HFF-Myc (cell line): Measurements from ENCODE around the gene LORICRIN.

ENCODE experiments used
- DNase-seq: peaks from one replicate; pipeline ENCODE4 v3.0.0-alpha.2; 2011; ENCODE audit warnings: low read depth; ENCODE audit errors: extremely low read depth
- H3K4me3 ChIP-seq: replicated peaks from 2 replicates; pipeline ENCODE4 v1.5.1; 2011; ENCODE audit warnings: low read depth, mild to moderate bottlenecking, control low read depth, low read length
- CTCF ChIP-seq: IDR thresholded peaks from 2 replicates; pipeline ENCODE4 v1.5.1; 2012; ENCODE audit warnings: mild to moderate bottlenecking, low read depth, low read length, control low read depth; ENCODE audit errors: missing control alignments

LORICRIN gene, protein sequence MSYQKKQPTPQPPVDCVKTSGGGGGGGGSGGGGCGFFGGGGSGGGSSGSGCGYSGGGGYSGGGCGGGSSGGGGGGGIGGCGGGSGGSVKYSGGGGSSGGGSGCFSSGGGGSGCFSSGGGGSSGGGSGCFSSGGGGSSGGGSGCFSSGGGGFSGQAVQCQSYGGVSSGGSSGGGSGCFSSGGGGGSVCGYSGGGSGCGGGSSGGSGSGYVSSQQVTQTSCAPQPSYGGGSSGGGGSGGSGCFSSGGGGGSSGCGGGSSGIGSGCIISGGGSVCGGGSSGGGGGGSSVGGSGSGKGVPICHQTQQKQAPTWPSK

GRCh38 chr1:153259387-153259786, at the start of gene LORICRIN:
Gene LORICRIN, plus strand, starts transcription at chr1:153259687. Its CDS starts 1,263 bp downstream, at chr1:153260950.
- DNase-seq, result no peak
- H3K4me3 ChIP-seq, result no peak within 1 kb of the TSS
- TF ChIP-seq CTCF, result no peak

DNA sequence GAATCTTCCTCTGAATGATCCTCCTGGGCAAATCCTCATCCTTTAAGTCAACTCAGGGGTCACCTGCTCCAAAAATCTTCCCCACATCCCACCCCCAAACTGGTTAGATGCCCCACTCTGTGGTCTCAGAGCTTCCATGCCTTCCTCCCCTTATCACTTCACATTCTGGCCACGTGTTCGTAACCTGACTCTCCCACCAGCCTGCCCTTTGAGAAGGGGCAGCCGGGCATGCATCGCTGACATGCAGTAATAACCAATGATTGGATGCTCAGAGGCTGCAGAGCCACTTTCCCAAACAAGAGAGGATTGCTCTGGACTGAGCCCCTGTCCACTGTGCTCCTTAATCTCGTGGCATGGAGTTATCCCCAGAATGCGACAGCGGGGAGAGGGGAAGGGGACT, 49.3 kb upstream of the LORICRIN start:
- DNase-seq, result no peak
- no peak for TF ChIP-seq CTCF
- H3K4me3 ChIP-seq, result no peak overlapping the region

DNA sequence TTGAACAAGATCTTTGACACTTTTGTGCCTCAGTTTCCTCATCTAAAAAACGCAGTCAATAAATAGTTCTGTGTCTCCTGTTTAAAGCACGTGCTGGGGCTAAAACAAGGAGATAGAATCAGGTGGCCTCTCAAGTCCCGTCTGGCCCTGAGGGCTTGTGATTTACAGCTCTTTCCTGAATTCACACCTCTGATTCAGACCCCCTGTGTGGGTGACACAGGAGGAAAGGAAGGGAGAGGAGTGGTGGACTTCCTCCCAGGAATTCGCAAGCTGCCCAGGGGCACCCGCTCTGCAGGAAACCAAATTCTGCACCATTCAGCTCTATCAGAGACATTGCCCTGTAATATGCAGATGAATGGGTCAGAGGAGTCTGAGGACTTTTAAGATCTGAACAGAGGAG, 47.3 kb upstream of the LORICRIN start:
- no peak for TF ChIP-seq CTCF
- H3K4me3 ChIP-seq, result no peak overlapping the region
- DNase-seq, result no peak

DNA sequence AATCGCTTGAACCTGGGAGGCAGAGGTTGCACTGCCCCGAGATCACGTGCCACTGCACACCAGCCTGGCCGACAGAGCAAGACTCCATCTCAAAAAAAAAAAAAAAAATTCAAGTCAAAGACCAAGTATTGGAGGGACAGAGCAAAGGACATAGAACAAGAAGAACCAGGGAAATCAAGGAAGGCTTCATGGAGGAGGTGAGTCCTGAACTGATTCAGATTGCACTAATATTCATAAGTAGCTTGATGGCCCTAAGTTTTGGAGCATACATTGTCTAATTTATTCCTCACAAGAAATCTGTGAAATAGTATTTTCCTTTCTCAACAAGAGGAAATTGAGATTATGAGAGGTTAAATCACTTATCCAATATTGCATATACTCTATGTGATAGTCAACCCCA, 46.0 kb upstream of the LORICRIN start:
- no peak overlapping the region for H3K4me3 ChIP-seq
- no peak for TF ChIP-seq CTCF
- no peak for DNase-seq

DNA sequence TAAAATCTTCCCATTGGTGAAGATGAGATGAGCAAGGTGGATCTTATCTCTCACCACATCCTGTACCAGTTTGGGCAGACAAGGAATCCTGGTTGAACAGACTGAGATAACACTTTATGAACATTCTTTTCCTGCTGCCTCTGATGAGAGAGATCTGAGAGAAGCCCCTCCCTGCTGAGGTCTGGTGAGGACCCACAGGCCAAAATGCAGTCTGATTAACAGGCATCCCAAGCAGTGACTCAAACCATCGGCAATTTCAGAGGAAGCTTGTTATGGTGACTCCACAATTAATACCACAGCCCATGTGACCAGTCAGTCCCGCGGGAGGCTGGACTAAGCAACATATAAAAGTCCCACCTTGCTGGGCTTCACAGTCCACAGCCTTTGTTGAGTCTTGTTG, 42.3 kb upstream of the LORICRIN start, which contains the start of gene PRR9:
Gene PRR9 (plus strand): TSS at position 373 of the 400 bp plus-strand sequence. CDS start 561 bp downstream, outside the sequence.
- no peak within 1 kb of the TSS for H3K4me3 ChIP-seq
- DNase-seq, result no peak
- no peak for TF ChIP-seq CTCF

DNA sequence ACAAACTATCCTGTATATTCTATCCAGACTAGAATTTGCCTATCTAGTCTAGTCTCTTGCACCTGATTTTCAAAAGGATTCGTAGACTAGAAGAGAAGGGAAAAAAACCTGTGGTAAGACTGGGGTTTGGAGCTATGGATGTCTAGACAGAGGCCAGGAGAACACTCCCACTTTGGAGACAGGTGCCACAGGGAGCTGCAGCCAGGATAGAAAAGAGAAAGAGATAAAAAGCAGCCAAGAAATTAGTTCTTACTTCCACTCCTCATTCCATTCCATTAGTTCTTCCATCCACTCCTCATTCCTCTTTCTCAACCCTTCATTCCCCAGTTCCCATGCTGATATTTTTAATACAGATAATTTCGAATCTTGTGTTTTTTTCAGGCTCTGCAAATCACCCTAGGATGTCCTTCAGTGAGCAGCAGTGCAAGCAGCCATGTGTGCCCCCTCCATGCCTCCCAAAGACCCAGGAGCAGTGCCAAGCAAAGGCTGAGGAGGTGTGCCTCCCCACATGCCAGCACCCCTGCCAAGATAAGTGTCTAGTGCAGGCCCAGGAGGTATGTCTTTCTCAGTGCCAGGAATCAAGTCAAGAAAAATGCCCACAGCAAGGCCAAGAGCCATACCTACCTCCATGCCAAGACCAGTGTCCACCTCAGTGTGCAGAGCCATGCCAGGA, 41.6 kb upstream of the LORICRIN start:
- H3K4me3 ChIP-seq, result no peak overlapping the region
- TF ChIP-seq CTCF, result no peak
- DNase-seq, result no peak
